PC-9 (cell line): ENCODE data around the gene EPG5.

Source experiments
- EZH2 ChIP-seq: fragments of 200-600 bp; sonication (generic); IDR thresholded peaks from 2 replicates; pipeline ENCODE4 v1.8.0; 2017; ENCODE audit warnings: antibody characterized with exemption, low read depth
- TF ChIP-seq, protein P1 (sequence below): fragments of 200-600 bp; sonication (generic); conservative IDR thresholded peaks from 2 replicates; pipeline ENCODE4 v1.6.1; 2017; ENCODE audit warnings: mixed run types, antibody characterized with exemption, mild to moderate bottlenecking, moderate library complexity

DNA sequence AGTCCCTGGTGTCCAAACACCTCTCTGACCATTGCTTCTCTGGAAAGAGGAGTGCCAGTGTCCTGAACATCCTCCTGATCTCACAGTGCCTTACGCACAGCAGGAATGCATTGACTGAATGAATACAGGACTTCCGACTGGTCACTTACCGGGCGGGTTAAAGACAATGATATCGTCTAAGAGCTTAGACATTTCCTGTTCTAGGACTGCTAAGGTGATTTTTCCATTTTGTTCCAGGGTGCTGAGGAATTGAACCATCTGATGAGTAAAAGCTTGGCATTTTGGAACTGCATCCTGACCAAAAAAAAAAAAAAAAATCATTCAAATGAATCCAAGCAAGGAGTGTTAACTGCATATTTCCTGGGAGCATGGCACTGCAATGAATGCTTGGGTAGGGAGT, 101.7 kb downstream of the EPG5 start:
- TF ChIP-seq, protein P1, sequence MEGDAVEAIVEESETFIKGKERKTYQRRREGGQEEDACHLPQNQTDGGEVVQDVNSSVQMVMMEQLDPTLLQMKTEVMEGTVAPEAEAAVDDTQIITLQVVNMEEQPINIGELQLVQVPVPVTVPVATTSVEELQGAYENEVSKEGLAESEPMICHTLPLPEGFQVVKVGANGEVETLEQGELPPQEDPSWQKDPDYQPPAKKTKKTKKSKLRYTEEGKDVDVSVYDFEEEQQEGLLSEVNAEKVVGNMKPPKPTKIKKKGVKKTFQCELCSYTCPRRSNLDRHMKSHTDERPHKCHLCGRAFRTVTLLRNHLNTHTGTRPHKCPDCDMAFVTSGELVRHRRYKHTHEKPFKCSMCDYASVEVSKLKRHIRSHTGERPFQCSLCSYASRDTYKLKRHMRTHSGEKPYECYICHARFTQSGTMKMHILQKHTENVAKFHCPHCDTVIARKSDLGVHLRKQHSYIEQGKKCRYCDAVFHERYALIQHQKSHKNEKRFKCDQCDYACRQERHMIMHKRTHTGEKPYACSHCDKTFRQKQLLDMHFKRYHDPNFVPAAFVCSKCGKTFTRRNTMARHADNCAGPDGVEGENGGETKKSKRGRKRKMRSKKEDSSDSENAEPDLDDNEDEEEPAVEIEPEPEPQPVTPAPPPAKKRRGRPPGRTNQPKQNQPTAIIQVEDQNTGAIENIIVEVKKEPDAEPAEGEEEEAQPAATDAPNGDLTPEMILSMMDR: no peak
- TF ChIP-seq EZH2: no peak
